RWPE2 (cell line): Measurements from ENCODE around the gene ANKRD33B.

Experiments
- ATAC-seq: fragments of 200-7000 bp; cut with Tn5 transposase; 3 replicates; pipeline ENCODE4 v1.9.1; 2021; ENCODE audit warnings: low read depth
- DNase-seq: peaks from one replicate; pipeline ENCODE4 v3.0.0-alpha.2; 2020; ENCODE audit warnings: low spot score
- H3K27ac ChIP-seq: fragments of 450-650 bp; 2 replicates; pipeline ENCODE4 v1.5.1; 2017; ENCODE audit warnings: mild to moderate bottlenecking; ENCODE audit not compliant: poor library complexity, severe bottlenecking
- H3K27me3 ChIP-seq: fragments of 250-450 bp; sonication (Bioruptor Pico); 2 replicates; pipeline ENCODE4 v1.5.1; 2021; ENCODE audit warnings: mild to moderate bottlenecking, moderate library complexity; ENCODE audit not compliant: insufficient read depth, poor library complexity, severe bottlenecking
- H3K36me3 ChIP-seq: fragments of 250-450 bp; sonication (Bioruptor Pico); 2 replicates; pipeline ENCODE4 v1.5.1; 2020; ENCODE audit warnings: low read depth, mild to moderate bottlenecking, moderate library complexity
- H3K4me1 ChIP-seq: fragments of 250-450 bp; sonication (Bioruptor Pico); 2 replicates; pipeline ENCODE4 v1.5.1; 2021; ENCODE audit warnings: mild to moderate bottlenecking, moderate library complexity; ENCODE audit not compliant: insufficient read depth, poor library complexity, severe bottlenecking
- H3K4me3 ChIP-seq: fragments of 250-450 bp; sonication (Bioruptor Pico); 2 replicates; pipeline ENCODE4 v1.5.1; 2021; ENCODE audit warnings: mild to moderate bottlenecking, moderate library complexity; ENCODE audit not compliant: severe bottlenecking
- H3K9me3 ChIP-seq: fragments of 250-450 bp; sonication (Bioruptor Pico); 2 replicates; pipeline ENCODE4 v1.5.1; 2021; ENCODE audit warnings: mild to moderate bottlenecking, moderate library complexity; ENCODE audit not compliant: severe bottlenecking
- CTCF ChIP-seq: fragments of 450-650 bp; IDR thresholded peaks from one replicate; pipeline ENCODE4 v1.5.1; 2017; ENCODE audit warnings: mild to moderate bottlenecking, moderate library complexity; ENCODE audit not compliant: poor library complexity, severe bottlenecking

The ANKRD33B gene

GRCh38 chr5:10624679-10625078 is 60.8 kb downstream of the ANKRD33B start:
- H3K27ac ChIP-seq = no peak overlapping the region
- TF ChIP-seq CTCF = no peak
- DNase-seq (no peak), ATAC-seq (no peak)
- H3K27me3 ChIP-seq = no peaks in the 10 kb centered on the region
- no peaks in the 10 kb centered on the region for H3K9me3 ChIP-seq
- no peak overlapping the region for H3K4me3 ChIP-seq
- peaks cover 10% of the 10 kb centered on the region for H3K4me1 ChIP-seq
- H3K36me3 ChIP-seq = no peaks in the 10 kb centered on the region

DNA sequence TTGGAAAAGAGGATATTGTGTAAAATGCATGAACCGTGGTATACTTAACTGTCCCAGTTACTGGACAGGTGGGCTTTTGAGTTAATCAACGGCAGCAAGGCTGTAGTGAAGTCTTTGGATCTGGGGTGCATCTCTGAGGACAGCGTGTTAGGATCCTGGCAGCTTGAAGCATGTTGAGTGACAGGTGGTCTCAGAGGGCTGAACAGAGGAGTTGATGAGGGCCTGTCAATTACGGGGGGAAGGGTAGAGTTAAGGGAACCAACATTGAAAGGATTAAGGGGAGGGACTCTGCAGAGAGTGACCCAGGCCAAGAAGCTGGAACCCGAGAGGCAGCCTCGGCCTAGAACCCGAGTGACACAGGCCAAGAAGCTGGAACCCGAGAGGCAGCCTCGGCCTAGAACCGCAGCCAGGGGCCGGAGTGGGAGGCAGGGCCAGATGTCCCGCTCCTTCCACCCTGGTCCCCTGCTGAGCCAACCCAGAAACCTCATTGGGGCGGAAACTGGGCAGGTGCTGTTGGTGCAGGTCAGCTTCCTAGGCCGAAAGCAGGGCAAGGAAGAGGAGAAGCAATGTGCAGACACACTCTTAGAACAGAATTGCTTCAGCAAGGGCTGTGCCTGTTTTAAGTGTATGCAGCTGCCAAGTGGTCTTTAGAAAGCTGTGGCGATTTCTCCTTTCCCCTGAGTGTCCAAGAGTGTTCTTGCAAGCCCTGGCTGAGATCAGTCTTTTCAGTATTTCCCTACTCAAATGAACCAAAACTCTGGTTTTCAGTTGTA is 62.0 kb downstream of the ANKRD33B start:
- ATAC-seq (no peak), DNase-seq (no peak)
- H3K4me1 ChIP-seq = peaks cover 18% of the 10 kb centered on the region
- H3K9me3 ChIP-seq = peaks cover 2% of the 10 kb centered on the region
- TF ChIP-seq CTCF = no peak
- H3K4me3 ChIP-seq = no peak overlapping the region
- H3K36me3 ChIP-seq = no peaks in the 10 kb centered on the region
- no peak overlapping the region for H3K27ac ChIP-seq
- no peaks in the 10 kb centered on the region for H3K27me3 ChIP-seq

DNA sequence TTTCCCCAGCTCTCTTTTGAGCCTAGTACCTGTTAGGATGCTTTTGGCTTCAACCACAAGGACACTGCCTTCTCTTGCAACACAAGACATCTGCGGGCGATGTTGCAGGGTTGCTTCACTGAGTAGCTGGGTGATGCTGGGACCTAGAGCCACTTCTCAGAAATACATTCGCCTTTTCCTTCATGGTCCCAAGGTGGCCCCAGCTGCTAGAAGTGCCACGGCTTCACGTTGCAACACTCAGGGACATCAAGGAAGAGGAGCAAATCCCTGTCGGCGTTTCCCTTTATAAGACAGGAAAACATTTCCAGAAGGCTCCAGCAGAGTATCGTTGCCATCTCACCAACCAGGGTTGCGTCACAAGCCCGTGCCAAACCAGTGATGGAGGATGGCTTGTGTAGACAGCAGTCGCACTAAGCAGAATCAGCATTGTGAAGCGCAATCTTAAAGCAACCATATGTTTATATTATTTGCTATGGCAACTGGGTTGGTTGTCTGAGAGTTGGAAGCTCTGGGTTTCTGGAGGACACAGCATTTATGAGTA is 62.7 kb downstream of the ANKRD33B start:
- H3K4me3 ChIP-seq = no peak overlapping the region

DNA sequence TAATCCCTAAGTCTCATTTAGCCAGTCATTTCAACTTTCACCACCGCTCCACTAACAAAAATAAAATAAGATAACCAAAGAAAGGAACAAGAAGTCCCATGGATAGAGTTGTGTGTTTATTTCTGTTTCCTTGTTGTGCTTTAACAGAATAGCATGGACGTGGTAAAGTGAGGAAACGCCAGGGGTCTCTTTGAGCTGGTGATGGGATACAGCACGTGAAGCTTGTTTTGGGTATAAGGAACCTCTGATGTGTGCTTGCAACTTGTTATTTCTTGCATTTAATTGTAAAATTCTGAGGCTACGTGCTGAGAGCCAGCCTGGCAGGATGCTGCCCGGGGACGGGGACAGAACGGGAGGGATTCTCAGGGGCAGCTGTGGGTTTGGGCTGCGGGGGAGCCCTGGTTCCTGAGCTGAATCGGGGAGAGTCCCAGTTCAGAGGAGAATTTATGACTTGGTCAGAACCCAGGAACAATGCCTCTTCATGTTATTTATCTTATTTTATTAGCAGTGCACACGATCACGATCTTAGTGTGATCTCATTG is 63.4 kb downstream of the ANKRD33B start:
- no peak for DNase-seq
- H3K27ac ChIP-seq = peak overlapping the region; percentile 4
- H3K4me1 ChIP-seq = peaks cover 18% of the 10 kb centered on the region
- TF ChIP-seq CTCF = no peak
- H3K9me3 ChIP-seq = peaks cover 2% of the 10 kb centered on the region
- no peaks in the 10 kb centered on the region for H3K27me3 ChIP-seq
- H3K36me3 ChIP-seq = no peaks in the 10 kb centered on the region
- peak; percentile 4 for ATAC-seq
- peak overlapping the region; percentile 10 for H3K4me3 ChIP-seq

More for the DNA sequence above, 62.7 kb downstream of the ANKRD33B start:
- Histone ChIP-seq H3K36me3 (no peaks in the 10 kb centered on the region), H3K27ac (no peak overlapping the region), H3K9me3 (peaks cover 2% of the 10 kb centered on the region), H3K27me3 (no peaks in the 10 kb centered on the region), H3K4me1 (peaks cover 18% of the 10 kb centered on the region)
- no peak for ATAC-seq
- no peak for DNase-seq
- TF ChIP-seq CTCF = no peak

DNA sequence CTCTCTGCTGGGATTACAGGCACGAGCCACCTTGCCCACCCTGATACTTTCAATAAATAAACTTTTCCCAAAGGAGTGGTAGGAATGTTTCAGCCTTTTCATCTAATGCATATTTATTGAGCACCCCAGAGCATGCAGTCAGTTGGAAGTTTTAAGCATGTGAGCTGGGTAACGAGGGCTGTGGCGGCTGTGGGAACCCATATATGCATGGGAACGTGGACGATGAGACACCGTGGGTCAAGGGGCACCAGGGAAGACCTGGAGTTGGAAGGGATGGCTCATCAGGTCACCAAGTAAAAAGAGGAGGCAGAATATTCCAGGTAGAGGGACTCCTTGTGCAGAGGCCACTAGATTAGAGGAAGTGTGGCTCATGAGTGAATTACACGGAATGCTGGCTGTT is 64.7 kb downstream of the ANKRD33B start:
- H3K36me3 ChIP-seq = no peaks in the 10 kb centered on the region
- no peak for DNase-seq
- H3K27ac ChIP-seq = no peak overlapping the region
- peaks cover 2% of the 10 kb centered on the region for H3K9me3 ChIP-seq
- no peaks in the 10 kb centered on the region for H3K27me3 ChIP-seq
- no peak for TF ChIP-seq CTCF
- no peak for ATAC-seq
- H3K4me1 ChIP-seq = peaks cover 18% of the 10 kb centered on the region
- no peak overlapping the region for H3K4me3 ChIP-seq
